DOHH2 (cell line): ENCODE data around the gene GGT1.
"Not testable (repeated sequence)": the region's sequence is repeated elsewhere in the genome, so short reads cannot be mapped to it uniquely, and the experiment has no call there.

Experiments used
- H3F3A ChIP-seq: fragments of 200-600 bp; sonication (generic), shearing (Covaris generic); 2 replicates; pipeline ENCODE4 v1.6.0; 2016; ENCODE audit warnings: antibody characterized with exemption, mild to moderate bottlenecking; ENCODE audit not compliant: control insufficient read depth, insufficient read depth
- H3K27ac ChIP-seq: fragments of 200-600 bp; sonication (generic); 2 replicates; pipeline ENCODE4 v1.5.1; 2014; ENCODE audit warnings: low read depth, mild to moderate bottlenecking, low read length, moderate library complexity
- H3K27me3 ChIP-seq: fragments of 200-600 bp; sonication (generic); 2 replicates; pipeline ENCODE4 v1.6.1; 2014; ENCODE audit warnings: mild to moderate bottlenecking, low read length, mixed read lengths; ENCODE audit not compliant: control insufficient read depth
- H3K36me3 ChIP-seq: fragments of 200-600 bp; sonication (generic); 2 replicates; pipeline ENCODE4 v1.6.1; 2014; ENCODE audit warnings: mild to moderate bottlenecking, low read length, moderate library complexity, mixed read lengths; ENCODE audit not compliant: control insufficient read depth
- H3K4me1 ChIP-seq: fragments of 200-600 bp; sonication (generic); 2 replicates; pipeline ENCODE4 v1.6.1; 2014; ENCODE audit warnings: mild to moderate bottlenecking, low read length, mixed read lengths; ENCODE audit not compliant: control insufficient read depth
- H3K4me2 ChIP-seq: fragments of 200-600 bp; sonication (generic); 2 replicates; pipeline ENCODE4 v1.6.0; 2014; ENCODE audit warnings: mild to moderate bottlenecking, low read length, moderate library complexity
- H3K4me3 ChIP-seq: fragments of 200-600 bp; sonication (generic); 2 replicates; pipeline ENCODE4 v1.5.1; 2014; ENCODE audit warnings: mild to moderate bottlenecking, low read length, mixed read lengths
- H3K79me2 ChIP-seq: fragments of 200-600 bp; sonication (generic); 2 replicates; pipeline ENCODE4 v1.6.1; 2014; ENCODE audit warnings: mild to moderate bottlenecking, low read length, mixed read lengths; ENCODE audit not compliant: control insufficient read depth
- H3K9me2 ChIP-seq: fragments of 200-600 bp; sonication (generic); replicated peaks from 2 replicates; pipeline ENCODE4 v1.6.1; 2014; ENCODE audit warnings: mild to moderate bottlenecking, low read length, mixed read lengths; ENCODE audit not compliant: control insufficient read depth
- H3K9me3 ChIP-seq: fragments of 200-600 bp; sonication (generic); 2 replicates; pipeline ENCODE4 v1.6.1; 2014; ENCODE audit warnings: antibody characterized with exemption, low read length, mixed read lengths; ENCODE audit not compliant: control insufficient read depth, insufficient read depth
- H4K20me1 ChIP-seq: fragments of 200-600 bp; sonication (generic); 2 replicates; pipeline ENCODE4 v1.6.0; 2014; ENCODE audit warnings: low read depth, mild to moderate bottlenecking, antibody characterized with exemption, low read length, moderate library complexity; ENCODE audit not compliant: control insufficient read depth, insufficient read depth
- EZH2phosphoT487 ChIP-seq: fragments of 200-600 bp; sonication (generic); IDR thresholded peaks from 2 replicates; pipeline ENCODE4 v1.6.1; 2017; ENCODE audit warnings: borderline replicate concordance, mild to moderate bottlenecking, antibody characterized with exemption, low read length, moderate library complexity, mixed read lengths
- TF ChIP-seq, protein P1 (sequence below): fragments of 200-600 bp; sonication (generic); IDR thresholded peaks from one replicate; pipeline ENCODE4 v1.5.1; 2014; ENCODE audit warnings: antibody characterized with exemption, mild to moderate bottlenecking, low read depth, low read length; ENCODE audit not compliant: poor library complexity, severe bottlenecking

Gene GGT1

DNA sequence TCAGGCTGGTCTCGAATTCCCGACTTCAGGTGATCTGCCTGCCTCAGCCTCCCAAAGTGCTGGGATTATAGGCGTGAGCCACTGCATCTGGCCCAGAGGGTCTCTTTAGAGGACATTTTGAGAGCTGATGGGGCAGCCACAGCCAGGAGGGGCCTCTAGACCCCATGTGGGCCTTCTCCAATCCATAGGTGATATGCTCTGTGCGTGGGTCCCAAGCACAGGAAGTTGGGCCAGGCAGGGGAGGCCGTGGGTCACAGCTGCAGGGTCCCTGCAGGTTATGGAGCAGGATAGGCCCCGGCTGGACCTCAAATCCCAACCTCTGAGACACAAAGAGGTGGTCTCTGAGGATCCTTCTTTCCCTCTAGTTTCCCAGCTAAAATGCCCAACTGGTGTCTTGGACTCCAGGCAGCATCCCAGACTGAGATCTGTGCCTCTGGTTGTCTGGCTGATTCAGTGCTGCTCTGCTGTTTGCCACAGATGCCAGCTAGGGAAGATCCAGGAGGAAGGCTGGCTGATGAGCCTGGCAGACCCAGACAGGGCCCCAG, 11.6 kb upstream of the GGT1 start:
- Histone ChIP-seq H3K9me3 (no peaks in the 10 kb centered on the region), H3K4me2 (no peak overlapping the region), H3K27me3 (peaks cover 20% of the 10 kb centered on the region), H3F3A (no peaks in the 10 kb centered on the region), H4K20me1 (no peaks in the 10 kb centered on the region), H3K4me1 (peaks cover 3% of the 10 kb centered on the region; the same call in 1 of the 2 replicates), H3K79me2 (no peaks in the 10 kb centered on the region), H3K36me3 (no peaks in the 10 kb centered on the region), H3K27ac (no peak overlapping the region), H3K9me2 (no peaks in the 10 kb centered on the region), H3K4me3 (no peak overlapping the region)
- TF ChIP-seq EZH2phosphoT487 = no peak
- TF ChIP-seq, protein P1, sequence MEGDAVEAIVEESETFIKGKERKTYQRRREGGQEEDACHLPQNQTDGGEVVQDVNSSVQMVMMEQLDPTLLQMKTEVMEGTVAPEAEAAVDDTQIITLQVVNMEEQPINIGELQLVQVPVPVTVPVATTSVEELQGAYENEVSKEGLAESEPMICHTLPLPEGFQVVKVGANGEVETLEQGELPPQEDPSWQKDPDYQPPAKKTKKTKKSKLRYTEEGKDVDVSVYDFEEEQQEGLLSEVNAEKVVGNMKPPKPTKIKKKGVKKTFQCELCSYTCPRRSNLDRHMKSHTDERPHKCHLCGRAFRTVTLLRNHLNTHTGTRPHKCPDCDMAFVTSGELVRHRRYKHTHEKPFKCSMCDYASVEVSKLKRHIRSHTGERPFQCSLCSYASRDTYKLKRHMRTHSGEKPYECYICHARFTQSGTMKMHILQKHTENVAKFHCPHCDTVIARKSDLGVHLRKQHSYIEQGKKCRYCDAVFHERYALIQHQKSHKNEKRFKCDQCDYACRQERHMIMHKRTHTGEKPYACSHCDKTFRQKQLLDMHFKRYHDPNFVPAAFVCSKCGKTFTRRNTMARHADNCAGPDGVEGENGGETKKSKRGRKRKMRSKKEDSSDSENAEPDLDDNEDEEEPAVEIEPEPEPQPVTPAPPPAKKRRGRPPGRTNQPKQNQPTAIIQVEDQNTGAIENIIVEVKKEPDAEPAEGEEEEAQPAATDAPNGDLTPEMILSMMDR = no peak

DNA sequence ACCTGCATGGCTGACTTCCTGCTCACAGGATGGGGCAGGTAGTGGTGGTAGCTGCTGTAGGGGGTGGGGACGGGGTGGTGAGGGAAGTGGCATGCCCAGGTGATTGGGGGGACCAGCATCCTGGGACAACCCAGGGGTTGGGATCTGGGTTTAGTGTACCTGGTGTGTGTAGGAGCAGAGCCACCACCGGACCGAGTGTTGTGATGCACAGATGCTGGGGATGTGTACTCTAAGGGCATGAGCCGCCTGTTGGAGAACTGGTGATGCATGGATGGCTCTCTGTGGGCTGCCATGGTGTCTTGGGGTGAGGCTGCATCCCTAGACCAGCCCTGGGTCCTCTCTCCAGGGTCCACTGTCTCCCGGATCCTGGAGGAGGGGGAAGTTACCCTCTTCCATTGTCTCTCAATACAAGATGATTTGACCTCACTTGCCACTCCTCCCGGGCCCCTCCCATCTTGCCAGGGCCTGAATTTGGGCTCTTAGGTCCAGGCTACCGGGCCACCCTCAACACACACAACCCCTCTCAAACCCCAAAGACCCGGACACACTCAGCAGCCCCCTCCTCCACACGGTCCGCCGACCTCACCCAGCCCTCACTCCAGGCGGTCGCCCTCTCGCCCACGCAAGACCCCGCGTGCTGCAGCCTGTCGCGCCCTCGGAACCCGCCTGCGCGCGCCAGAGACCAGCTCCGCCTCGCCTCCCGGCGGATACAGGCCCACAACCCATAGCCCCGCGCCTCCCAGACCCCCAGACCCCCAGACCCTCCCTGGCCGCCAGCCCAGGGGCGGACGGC, 10.7 kb upstream of the GGT1 start:
- Histone ChIP-seq H3F3A (no peaks in the 10 kb centered on the region), H3K4me1 (peaks cover 3% of the 10 kb centered on the region; the same call in 1 of the 2 replicates), H3K27ac (no peak overlapping the region), H3K9me2 (no peaks in the 10 kb centered on the region), H3K9me3 (no peaks in the 10 kb centered on the region), H3K79me2 (no peaks in the 10 kb centered on the region), H3K36me3 (no peaks in the 10 kb centered on the region), H3K4me3 (peak overlapping the region; percentile 55), H4K20me1 (no peaks in the 10 kb centered on the region), H3K27me3 (peaks cover 20% of the 10 kb centered on the region), H3K4me2 (peak overlapping the region; percentile 65)
- TF ChIP-seq, protein P1 = no peak
- TF ChIP-seq EZH2phosphoT487 = 0 out of 2 replicates have a peak, but pooled peaks have one; percentile 63

DNA sequence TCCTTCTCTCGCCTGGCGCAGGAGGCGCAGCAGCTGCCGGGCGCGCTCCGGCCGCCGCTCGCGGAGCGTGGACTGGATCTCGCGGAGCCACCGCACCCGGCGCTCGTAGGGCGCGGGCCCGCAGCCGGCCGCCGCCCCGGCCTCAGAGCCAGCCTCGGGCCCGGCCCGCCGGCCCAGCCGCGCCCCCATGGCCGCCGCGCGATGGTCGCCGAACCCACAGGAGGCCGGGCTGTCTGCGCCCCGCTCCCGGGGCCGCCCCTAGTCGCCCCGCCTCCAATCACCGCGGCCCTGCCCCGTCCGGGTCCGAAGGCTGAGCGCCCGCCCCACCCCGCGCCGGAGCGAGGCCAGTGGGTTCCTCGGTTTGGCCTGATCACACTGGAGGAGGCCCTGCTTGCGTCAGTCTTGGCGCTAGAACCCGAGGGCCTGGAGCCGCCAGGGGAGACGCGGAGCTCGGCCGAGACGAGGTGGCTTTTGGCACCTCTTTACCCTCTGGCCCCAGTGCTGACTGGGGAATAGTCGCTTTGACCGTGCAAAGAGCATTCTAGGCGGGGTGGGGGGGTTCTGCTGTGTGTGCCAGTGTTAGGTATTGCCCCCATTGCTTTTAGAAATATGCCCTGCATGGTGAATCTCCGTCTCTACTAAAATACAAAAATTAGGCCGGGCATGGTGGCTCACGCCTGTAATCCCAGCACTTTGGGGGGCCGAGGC, 10.0 kb upstream of the GGT1 start, which contains the start of gene LRRC75B:
Gene LRRC75B (minus strand): TSS at position 223 of the 708 bp plus-strand sequence. CDS start 34 bp downstream, at position 189.
- Histone ChIP-seq H3K4me2 (peak within 1 kb of the TSS; percentile 65), H3K36me3 (no peaks in the 10 kb centered on the region), H3K4me1 (peaks cover 3% of the 10 kb centered on the region; the same call in 1 of the 2 replicates), H3K4me3 (peak within 1 kb of the TSS; percentile 55), H3F3A (no peaks in the 10 kb centered on the region), H3K9me3 (no peaks in the 10 kb centered on the region), H3K27ac (no peak within 1 kb of the TSS), H4K20me1 (no peaks in the 10 kb centered on the region), H3K9me2 (no peaks in the 10 kb centered on the region), H3K79me2 (no peaks in the 10 kb centered on the region), H3K27me3 (peaks cover 20% of the 10 kb centered on the region)
- TF ChIP-seq EZH2phosphoT487 = no peak
- TF ChIP-seq, protein P1 = no peak

DNA sequence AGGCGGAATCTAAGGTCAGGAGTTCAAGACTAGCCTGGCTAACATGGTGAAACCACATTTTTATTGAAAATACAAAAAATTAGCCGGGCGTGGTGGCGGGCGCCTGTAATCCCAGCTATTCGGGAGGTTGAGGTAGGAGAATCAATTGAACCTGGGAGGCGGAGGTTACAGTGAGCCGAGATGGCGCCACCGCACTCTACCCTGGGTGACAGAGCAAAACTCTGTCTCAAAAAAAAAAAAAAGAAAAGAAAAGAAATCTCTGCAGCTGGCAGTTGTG, 9.5 kb upstream of the GGT1 start:
- H3K4me1 ChIP-seq, H3K4me2 ChIP-seq, H3K9me3 ChIP-seq: not testable (repeated sequence)

More for the DNA sequence above, 9.5 kb upstream of the GGT1 start:
- not testable (repeated sequence) for H3K27ac ChIP-seq, H4K20me1 ChIP-seq, H3K4me3 ChIP-seq, H3K79me2 ChIP-seq, H3F3A ChIP-seq, H3K9me2 ChIP-seq, H3K36me3 ChIP-seq
- peaks cover 20% of the 10 kb centered on the region for H3K27me3 ChIP-seq
